ENCODE results near the gene SEMA4B. TPM values are rescaled to one million over a fixed set of nuclear protein-coding genes. Genes with fewer than 3 reads are reported as not detected.

SEMA4B gene
- total RNA-seq, 4 donors from 2014 or later = 115 to 193 (median 134) TPM

DNA sequence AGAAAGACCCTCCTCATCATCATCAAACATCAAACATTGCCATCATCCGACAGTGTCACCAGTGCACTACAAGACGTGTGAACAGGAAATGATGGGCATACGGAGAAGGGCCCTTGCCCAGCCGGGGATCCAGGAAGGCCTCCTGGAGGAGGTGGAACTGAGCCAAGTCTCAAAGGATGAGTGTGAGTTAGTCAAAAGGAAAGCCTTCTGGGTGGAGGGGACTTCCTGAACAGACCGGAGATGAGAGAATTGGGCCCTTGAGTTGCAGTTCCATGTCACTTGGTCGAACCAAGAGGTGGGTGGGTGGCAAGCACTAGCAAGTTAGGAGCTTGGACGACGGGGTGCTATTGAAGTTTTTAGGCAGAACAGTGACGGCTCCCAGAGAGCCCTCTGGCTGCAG lies 8.5 kb downstream of the SEMA4B start:
- WGBS, 2 donors (ENCODE audit: low coverage in 1 of 2) = 55 to 56% methylated on average over 5 to 9 of the region's 9 CpGs
- peak overlapping the region in 3 of 4 donors; percentile 85 to 90 (median 89) for H3K27ac ChIP-seq
- intact Hi-C loops (cut with DNase I; ENCODE audit: low total_unique reads) = no loop called here

DNA sequence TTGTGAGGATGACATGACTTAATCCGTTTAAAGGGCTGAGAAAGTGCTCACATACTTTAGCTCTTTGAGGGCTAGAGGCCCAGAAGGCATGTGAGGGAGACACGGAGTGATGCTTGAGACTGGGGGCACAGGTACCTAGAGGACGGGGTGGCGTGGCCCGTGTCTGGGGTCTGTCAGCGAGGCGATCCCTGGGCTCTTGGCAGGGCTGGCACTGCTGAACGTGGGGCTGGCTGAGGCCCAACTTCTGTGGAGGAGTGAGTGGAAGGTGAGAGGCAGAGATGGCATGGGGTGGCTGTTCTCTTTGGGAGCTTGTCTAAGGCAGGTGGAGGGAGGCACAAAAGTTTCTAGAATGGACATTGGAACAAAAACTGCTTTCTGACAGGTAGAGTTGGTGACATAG lies 9.5 kb downstream of the SEMA4B start:
- H3K36me3 ChIP-seq = no peaks in the 10 kb centered on the region
- no peaks in the 10 kb centered on the region for H3K9me3 ChIP-seq
- peak overlapping the region; percentile 82 to 90 (median 87) for H3K27ac ChIP-seq
- in situ Hi-C loops (cut with MboI; ENCODE audit: low pct_ligation_motif_present in 1 of 4, low pct_unique_long_range_greater_than_20kb in 1 of 4, low sequenced_read_pairs in 3 of 4) = loop anchor here in 1 of 4 donors (10.0 kb wide), 1 partner anchor 46 kb away; no protein-coding TSS in a partner anchor
- WGBS, 2 donors (ENCODE audit: low coverage in 1 of 2) = 40 to 86% methylated on average over 1 to 7 of the region's 8 CpGs
- H3K4me3 ChIP-seq = peak overlapping the region in 1 of 4 donors; percentile 2
- H3K4me1 ChIP-seq = peaks cover 32 to 64% (median 42%) of the 10 kb centered on the region in 4 donors
- TF ChIP-seq POLR2A (IDR thresholded peaks at IDR 0.05) (no peak), EP300 (IDR thresholded peaks at IDR 0.05; ENCODE audit: low read depth) (no peak), POLR2AphosphoS5 (IDR thresholded peaks at IDR 0.05) (no peak)
- TF ChIP-seq, protein P1, sequence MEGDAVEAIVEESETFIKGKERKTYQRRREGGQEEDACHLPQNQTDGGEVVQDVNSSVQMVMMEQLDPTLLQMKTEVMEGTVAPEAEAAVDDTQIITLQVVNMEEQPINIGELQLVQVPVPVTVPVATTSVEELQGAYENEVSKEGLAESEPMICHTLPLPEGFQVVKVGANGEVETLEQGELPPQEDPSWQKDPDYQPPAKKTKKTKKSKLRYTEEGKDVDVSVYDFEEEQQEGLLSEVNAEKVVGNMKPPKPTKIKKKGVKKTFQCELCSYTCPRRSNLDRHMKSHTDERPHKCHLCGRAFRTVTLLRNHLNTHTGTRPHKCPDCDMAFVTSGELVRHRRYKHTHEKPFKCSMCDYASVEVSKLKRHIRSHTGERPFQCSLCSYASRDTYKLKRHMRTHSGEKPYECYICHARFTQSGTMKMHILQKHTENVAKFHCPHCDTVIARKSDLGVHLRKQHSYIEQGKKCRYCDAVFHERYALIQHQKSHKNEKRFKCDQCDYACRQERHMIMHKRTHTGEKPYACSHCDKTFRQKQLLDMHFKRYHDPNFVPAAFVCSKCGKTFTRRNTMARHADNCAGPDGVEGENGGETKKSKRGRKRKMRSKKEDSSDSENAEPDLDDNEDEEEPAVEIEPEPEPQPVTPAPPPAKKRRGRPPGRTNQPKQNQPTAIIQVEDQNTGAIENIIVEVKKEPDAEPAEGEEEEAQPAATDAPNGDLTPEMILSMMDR (IDR thresholded peaks at IDR 0.05) = no peak
- intact Hi-C loops (cut with DNase I; ENCODE audit: low total_unique reads) = no loop called here
- no peaks in the 10 kb centered on the region for H3K27me3 ChIP-seq
- DNase-seq = no peak

More for the DNA sequence above, 8.5 kb downstream of the SEMA4B start:
- no peak for DNase-seq
- in situ Hi-C loops (cut with MboI; ENCODE audit: low pct_ligation_motif_present in 1 of 4, low pct_unique_long_range_greater_than_20kb in 1 of 4, low sequenced_read_pairs in 3 of 4) = no loop called here
- Histone ChIP-seq H3K4me3 (no peak overlapping the region), H3K36me3 (no peaks in the 10 kb centered on the region), H3K27me3 (no peaks in the 10 kb centered on the region), H3K4me1 (peaks cover 32 to 57% (median 40%) of the 10 kb centered on the region in 4 donors), H3K9me3 (no peaks in the 10 kb centered on the region)
- TF ChIP-seq, protein P1 (IDR thresholded peaks at IDR 0.05) = no peak
- TF ChIP-seq EP300 (IDR thresholded peaks at IDR 0.05; ENCODE audit: low read depth) = no peak
- TF ChIP-seq POLR2A (IDR thresholded peaks at IDR 0.05) = no peak
- TF ChIP-seq POLR2AphosphoS5 (IDR thresholded peaks at IDR 0.05) = no peak

DNA sequence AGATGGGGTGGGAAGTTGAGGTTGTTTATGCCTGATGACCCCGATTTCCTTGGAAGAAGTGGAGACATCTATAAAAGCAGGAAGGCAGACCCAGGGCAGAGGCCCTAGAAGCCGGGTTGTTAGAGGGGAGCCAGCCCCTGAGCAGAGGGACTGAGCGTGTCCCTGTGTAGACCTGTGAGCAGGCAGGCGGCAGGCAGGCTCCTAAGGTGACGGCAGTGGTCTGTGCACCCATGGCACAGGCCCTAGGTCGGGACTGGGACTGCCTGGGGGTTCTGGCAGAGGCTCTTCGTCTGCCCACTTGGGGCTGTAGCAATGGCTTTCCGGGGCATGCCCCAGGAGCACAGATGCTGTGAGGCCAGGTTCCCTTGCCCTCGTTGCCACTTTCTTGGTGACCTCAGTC lies 9.9 kb downstream of the SEMA4B start:
- Histone ChIP-seq H3K27me3 (no peaks in the 10 kb centered on the region), H3K4me1 (peaks cover 32 to 62% (median 42%) of the 10 kb centered on the region in 4 donors), H3K27ac (peak overlapping the region; percentile 82 to 90 (median 87)), H3K9me3 (no peaks in the 10 kb centered on the region), H3K4me3 (peak overlapping the region in 1 of 4 donors; percentile 2), H3K36me3 (no peaks in the 10 kb centered on the region)
- in situ Hi-C loops (cut with MboI; ENCODE audit: low pct_ligation_motif_present in 1 of 4, low pct_unique_long_range_greater_than_20kb in 1 of 4, low sequenced_read_pairs in 3 of 4) (loop anchor here in 1 of 4 donors (10.0 kb wide), 1 partner anchor 46 kb away; no protein-coding TSS in a partner anchor), intact Hi-C loops (cut with DNase I; ENCODE audit: low total_unique reads) (no loop called here)
- DNase-seq = no peak
- WGBS, 2 donors (ENCODE audit: low coverage in 1 of 2) = 81% methylated on average over 9 of the region's 9 CpGs; no CpG with 5 or more reads in 1 of the 2 donors
- TF ChIP-seq POLR2AphosphoS5 (IDR thresholded peaks at IDR 0.05) = no peak
- TF ChIP-seq EP300 (IDR thresholded peaks at IDR 0.05; ENCODE audit: low read depth) = no peak
- TF ChIP-seq, protein P1 (IDR thresholded peaks at IDR 0.05) = no peak
- no peak for TF ChIP-seq POLR2A (IDR thresholded peaks at IDR 0.05)

DNA sequence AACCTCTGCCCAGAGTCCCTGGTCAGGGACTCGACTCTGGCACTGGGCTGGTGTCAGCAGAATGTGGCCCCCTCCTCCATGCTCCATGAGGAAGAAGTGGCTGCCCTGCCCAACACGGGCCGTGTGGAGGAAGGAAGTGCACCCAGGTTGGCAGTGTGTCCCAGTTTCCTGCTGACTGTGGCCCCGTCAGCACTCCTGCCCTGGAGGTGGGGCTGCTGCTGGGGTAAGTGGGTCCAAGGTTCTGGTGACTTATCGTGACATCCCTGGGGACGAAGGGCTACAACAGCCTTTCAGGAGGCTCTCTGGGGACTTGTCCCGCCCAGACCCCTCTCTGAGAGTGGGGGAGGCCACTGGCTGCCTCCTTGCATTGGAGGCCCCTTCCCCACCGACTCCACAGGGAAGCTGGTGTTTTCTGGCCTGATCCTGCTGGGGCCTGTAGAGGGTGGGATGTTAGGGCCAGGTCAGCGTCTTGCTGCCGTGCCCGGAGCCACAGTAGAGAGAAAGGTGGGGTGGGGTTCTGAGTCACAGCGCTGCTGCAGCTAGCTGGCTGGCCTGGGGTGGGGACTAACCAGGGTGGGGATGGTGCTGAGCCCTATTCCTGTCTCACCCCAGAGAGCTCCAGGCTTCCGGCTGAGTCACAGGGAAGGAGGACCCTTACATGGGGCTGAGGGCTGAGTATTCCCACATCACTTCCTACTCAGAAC lies 10.5 kb downstream of the SEMA4B start:
- peak; percentile 69 for TF ChIP-seq POLR2A (IDR thresholded peaks at IDR 0.05)
- peak; percentile 4 to 86 (median 67) for TF ChIP-seq POLR2AphosphoS5 (IDR thresholded peaks at IDR 0.05)
- no peak for TF ChIP-seq EP300 (IDR thresholded peaks at IDR 0.05; ENCODE audit: low read depth)
- TF ChIP-seq, protein P1 (IDR thresholded peaks at IDR 0.05) = no peak
- Histone ChIP-seq H3K9me3 (no peaks in the 10 kb centered on the region), H3K27ac (peak overlapping the region; percentile 82 to 90 (median 87)), H3K4me3 (no peak overlapping the region), H3K4me1 (peaks cover 32 to 62% (median 42%) of the 10 kb centered on the region in 4 donors), H3K27me3 (no peaks in the 10 kb centered on the region), H3K36me3 (no peaks in the 10 kb centered on the region)
- 26% methylated on average over 13 of the region's 13 CpGs; no CpG with 5 or more reads in 1 of the 2 donors for WGBS, 2 donors (ENCODE audit: low coverage in 1 of 2)
- in situ Hi-C loops (cut with MboI; ENCODE audit: low pct_ligation_motif_present in 1 of 4, low pct_unique_long_range_greater_than_20kb in 1 of 4, low sequenced_read_pairs in 3 of 4) (loop anchor here in 1 of 4 donors (10.0 kb wide), 1 partner anchor 47 kb away; no protein-coding TSS in a partner anchor), intact Hi-C loops (cut with DNase I; ENCODE audit: low total_unique reads) (no loop called here)
- peak; percentile 90 for DNase-seq

All from transverse colon (tissue), 4 donors.